H1 (cell line): ENCODE results near the gene MCM3AP. TPM values are rescaled to one million over a fixed set of nuclear protein-coding genes. Genes with fewer than 3 reads are reported as not detected.

Source experiments
- CHD1 ChIP-seq: IDR thresholded peaks from 2 replicates; pipeline ENCODE4 v1.6.1; 2012; ENCODE audit warnings: low read depth, low read length, improper control_type of control experiment
- TAF1 ChIP-seq: IDR thresholded peaks from 2 replicates; pipeline ENCODE4 v1.6.1; 2011; ENCODE audit warnings: mild to moderate bottlenecking, low read depth, low read length
- polyA plus RNA-seq, 7 experiments: library from polyadenylated mRNA; depleted of rRNA in 3 of 7; stranded (reverse) in 5 of 7; unstranded in 2 of 7; fragments of >200 nt in 5 of 7; fragments of 200-250 nt in 2 of 7; gene quantifications; 1 replicate in 5 of 7; 2 replicates in 1 of 7; 4 replicates in 1 of 7; pipeline versions ENCODE4 v1.2.1 to v1.2.3, GENCODE V29; 2011 to 2013; ENCODE audit warnings: missing spikeins in 2 of 7, mixed read lengths in 2 of 7
- total RNA-seq: library from RNA; stranded (reverse); fragmentation: NEBNext Ultra II Directional; extraction: Animal tissue kit (Norgen Biotek cat#: 25700); gene quantifications from 2 replicates; pipeline ENCODE4 v1.2.1, GENCODE V29; 2021

MCM3AP gene
- total and polyA plus RNA-seq, 2 of the 8 experiments (the other 6 are each of a cell fraction or from before 2014, with no cell fraction given): 37.2 to 119 TPM

DNA sequence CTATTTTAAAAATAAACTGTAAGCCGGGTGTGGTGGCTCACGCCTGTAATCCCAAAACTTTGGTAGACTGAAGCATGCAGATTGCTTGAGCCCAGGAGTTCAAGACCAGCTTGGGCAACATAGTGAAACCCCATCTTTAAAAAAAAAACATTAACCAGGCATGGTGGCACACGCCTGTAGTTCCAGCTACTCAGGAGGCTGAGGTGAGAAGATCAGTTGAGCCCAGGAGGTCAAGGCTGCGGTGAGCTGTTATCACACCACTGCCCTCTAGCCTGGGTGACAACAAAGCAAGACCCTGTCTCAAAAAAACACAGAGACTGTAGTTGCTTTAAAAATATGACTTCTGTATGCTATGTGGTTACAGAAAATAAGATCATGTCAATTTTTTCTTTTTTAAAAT lies 32.6 kb downstream of the MCM3AP start (continued):
- no peak for TF ChIP-seq TAF1
- no peak for TF ChIP-seq CHD1
